PFSK-1 (cell line): ENCODE data around the gene HOXA2.

Experiments used
- FOXP2 ChIP-seq: optimal IDR thresholded peaks from 2 replicates; pipeline ENCODE3; 2011; ENCODE audit warnings: borderline replicate concordance, control low read depth, inconsistent platforms; ENCODE audit not compliant: insufficient read depth; ENCODE audit errors: extremely low read length, extremely low read depth
- POLR2AphosphoS5 ChIP-seq: IDR thresholded peaks from 2 replicates; pipeline ENCODE4 v1.6.1; 2012; ENCODE audit warnings: low read depth, mild to moderate bottlenecking, control low read depth, low read length, moderate library complexity
- SIN3A ChIP-seq: IDR thresholded peaks from 2 replicates; pipeline ENCODE4 v1.6.1; 2012; ENCODE audit warnings: mild to moderate bottlenecking, low read length, moderate library complexity, borderline replicate concordance; ENCODE audit not compliant: insufficient read depth
- TAF1 ChIP-seq: IDR thresholded peaks from 2 replicates; pipeline ENCODE4 v1.6.1; 2012; ENCODE audit warnings: low read length, control low read depth, borderline replicate concordance; ENCODE audit not compliant: insufficient read depth
- TF ChIP-seq, protein P1 (sequence below), 2 experiments: IDR thresholded peaks; 2 replicates each; pipeline versions ENCODE4 v1.6.1 to v1.8.0; 2011 to 2012; ENCODE audit warnings: low read depth in 2 of 2, low read length in 2 of 2, control low read depth in 1 of 2, inconsistent platforms in 1 of 2, mild to moderate bottlenecking in 1 of 2, moderate library complexity in 1 of 2; ENCODE audit not compliant: insufficient read depth in 1 of 2

Gene HOXA2

DNA sequence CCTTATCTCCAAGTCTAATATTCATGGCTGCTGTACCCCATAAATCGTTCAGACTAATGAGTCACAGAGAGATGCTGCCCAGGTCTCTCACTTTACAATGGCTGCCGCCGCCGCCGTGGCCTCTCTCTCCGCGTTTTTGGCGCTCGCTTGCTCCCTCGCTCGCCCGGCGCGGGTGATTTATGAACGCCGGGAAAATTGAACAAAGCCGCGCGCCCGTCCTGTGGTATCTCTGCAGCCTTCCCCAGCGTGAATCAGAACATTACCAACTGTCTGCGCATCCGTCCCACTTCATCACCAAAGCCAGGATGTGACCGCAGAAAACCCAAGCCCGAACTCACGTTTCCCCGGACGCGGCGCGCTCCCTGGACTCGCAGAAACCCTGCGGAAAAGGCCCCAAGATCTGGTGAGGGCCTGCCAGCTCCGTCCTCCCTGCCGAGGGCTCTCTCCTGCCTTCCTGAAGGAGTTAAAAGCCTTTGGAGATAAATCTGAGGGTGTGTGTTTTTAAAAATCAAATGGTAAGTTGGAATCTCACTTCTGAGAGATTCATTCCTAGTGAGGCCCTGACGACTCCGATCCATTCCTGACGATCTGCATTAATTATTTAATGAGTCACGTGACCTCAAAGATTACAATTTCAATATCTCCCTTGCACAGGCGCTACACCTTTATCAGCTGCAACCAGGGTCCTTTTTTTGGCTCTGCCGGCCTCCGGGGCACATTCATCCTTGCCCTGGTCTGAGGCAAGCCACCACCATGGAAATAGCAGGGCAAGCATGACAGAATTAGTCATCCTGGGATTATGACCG lies 21.8 kb upstream of the HOXA2 start:
- no peak for TF ChIP-seq POLR2AphosphoS5
- TF ChIP-seq, protein P1, sequence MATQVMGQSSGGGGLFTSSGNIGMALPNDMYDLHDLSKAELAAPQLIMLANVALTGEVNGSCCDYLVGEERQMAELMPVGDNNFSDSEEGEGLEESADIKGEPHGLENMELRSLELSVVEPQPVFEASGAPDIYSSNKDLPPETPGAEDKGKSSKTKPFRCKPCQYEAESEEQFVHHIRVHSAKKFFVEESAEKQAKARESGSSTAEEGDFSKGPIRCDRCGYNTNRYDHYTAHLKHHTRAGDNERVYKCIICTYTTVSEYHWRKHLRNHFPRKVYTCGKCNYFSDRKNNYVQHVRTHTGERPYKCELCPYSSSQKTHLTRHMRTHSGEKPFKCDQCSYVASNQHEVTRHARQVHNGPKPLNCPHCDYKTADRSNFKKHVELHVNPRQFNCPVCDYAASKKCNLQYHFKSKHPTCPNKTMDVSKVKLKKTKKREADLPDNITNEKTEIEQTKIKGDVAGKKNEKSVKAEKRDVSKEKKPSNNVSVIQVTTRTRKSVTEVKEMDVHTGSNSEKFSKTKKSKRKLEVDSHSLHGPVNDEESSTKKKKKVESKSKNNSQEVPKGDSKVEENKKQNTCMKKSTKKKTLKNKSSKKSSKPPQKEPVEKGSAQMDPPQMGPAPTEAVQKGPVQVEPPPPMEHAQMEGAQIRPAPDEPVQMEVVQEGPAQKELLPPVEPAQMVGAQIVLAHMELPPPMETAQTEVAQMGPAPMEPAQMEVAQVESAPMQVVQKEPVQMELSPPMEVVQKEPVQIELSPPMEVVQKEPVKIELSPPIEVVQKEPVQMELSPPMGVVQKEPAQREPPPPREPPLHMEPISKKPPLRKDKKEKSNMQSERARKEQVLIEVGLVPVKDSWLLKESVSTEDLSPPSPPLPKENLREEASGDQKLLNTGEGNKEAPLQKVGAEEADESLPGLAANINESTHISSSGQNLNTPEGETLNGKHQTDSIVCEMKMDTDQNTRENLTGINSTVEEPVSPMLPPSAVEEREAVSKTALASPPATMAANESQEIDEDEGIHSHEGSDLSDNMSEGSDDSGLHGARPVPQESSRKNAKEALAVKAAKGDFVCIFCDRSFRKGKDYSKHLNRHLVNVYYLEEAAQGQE (IDR thresholded peaks at IDR 0.05; ENCODE audit: insufficient read depth in 1 of 2, low read depth in 2 of 2, low read length in 2 of 2), result no peak
- TF ChIP-seq SIN3A, result no peak
- TF ChIP-seq FOXP2, result no peak
- TF ChIP-seq TAF1, result no peak

DNA sequence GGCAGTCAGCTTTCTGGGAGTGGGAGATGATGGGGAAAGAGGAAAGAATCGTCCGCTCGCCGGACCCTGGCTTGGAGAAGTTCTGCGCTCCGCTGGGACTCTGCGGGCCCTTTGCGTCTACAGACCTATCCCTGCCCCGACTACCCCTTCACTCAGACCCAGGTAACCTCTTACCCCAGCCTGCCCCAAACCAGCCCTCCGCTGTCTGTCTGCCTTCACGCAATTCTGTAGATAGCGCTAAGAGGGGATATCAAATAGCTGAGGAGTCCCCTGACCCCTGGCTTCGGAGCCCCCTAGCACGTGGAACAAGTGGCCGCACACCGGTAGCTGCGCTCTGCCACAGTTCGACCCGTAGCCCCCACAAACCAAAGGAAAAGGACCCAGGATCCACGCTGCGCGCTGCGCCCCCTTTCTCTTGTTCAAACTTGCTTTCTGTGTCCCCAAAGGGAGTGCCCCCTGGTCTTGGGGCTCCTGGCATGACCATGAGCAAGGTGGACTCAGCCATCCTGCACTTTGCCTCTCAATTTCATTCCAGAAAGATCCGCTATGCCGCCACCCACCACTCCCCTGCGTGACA lies 21.1 kb upstream of the HOXA2 start:
- TF ChIP-seq TAF1 (no peak), FOXP2 (no peak), SIN3A (no peak)
- TF ChIP-seq, protein P1 (IDR thresholded peaks at IDR 0.05; ENCODE audit: insufficient read depth in 1 of 2, low read depth in 2 of 2, low read length in 2 of 2), result no peak

DNA sequence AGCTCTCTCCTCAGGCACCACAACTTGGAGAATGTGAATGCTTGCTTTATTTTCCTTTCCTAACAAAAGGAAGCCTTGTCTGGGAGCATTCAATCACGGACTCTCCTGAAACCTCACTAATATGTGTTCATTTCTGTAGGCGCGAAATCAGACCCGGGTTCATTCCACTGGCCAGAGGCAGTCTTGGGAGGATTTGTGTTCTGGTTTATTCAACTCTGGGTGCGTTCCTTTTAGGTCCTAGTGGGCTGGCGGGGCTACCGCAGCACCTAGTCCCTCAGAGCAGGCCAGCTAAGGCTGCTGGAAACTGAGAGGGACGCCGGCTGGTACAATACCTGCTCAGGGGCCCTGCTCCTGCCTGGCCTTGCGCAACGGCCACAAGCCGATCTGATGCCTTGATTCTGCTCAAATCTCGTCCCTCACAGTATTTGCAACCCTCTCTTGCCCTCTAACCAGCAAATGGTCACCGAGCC lies 20.6 kb upstream of the HOXA2 start:
- TF ChIP-seq SIN3A (no peak), POLR2AphosphoS5 (no peak), FOXP2 (no peak), TAF1 (no peak)
- TF ChIP-seq, protein P1 (IDR thresholded peaks at IDR 0.05; ENCODE audit: insufficient read depth in 1 of 2, low read depth in 2 of 2, low read length in 2 of 2), result no peak

DNA sequence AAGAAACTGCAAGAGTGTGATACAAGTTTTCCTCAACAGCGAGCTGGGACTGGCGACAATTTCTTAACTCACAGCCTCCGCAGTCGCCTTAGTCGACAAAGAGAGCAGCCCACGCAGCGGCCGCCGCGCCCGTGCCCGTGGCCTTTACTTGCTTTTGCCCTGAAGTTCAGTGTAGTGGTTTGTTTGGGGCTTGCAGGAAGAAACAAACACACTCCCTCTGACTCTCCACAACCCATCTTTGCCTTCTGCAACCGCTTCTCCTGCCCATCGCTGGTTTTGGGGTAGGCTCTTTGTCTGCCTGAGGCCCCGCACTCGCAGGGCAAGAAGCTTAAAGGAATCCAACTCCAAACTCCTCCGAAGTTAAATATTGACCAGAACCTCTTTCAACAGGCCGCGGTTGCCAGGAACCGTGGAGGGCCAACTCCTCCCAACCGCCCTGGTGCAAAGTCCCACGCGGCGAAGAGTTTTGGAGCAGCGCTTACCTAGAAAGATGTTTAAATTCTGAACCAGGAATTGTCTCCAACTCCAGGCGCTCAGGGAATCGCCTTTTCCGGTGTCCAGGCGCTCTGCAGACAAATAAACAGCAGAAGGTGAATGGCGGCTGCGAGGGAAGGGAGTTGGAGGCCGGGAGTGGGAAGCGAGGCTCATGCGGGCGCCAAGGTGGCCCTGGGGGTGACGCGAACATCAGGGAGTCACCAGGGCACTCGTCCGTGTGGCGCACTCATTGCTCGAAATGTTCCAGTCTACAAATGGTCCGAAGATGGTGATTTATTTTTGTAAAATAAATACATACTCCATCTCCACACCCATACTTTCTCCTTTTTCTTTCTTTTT lies 19.8 kb upstream of the HOXA2 start:
- TF ChIP-seq FOXP2 (no peak), SIN3A (no peak), TAF1 (no peak), POLR2AphosphoS5 (no peak)
- TF ChIP-seq, protein P1 (IDR thresholded peaks at IDR 0.05; ENCODE audit: insufficient read depth in 1 of 2, low read depth in 2 of 2, low read length in 2 of 2), result no peak
